Activated CD8-positive, alpha-beta memory T cell treated with anti-CD3 and anti-CD28 coated beads, Interleukin-2, amount 10 ng/mL, durations not matched to agents 7 days and 5 days (primary cell): ENCODE data around the gene MORN5. TPM values are rescaled to one million over a fixed set of nuclear protein-coding genes. Genes with fewer than 3 reads are reported as not detected.

Source experiments
- ATAC-seq: fragments of 150-1000 bp; cut with Tn5 transposase; one replicate; pipeline ENCODE4 v1.10.0; 2021; ENCODE audit warnings: moderate library complexity
- CTCF ChIA-PET: fragments of 350-600 bp; sonication (Branson Sonifier 250); formaldehyde crosslinking; loops from one replicate; lab custom pipeline; 2021; ENCODE audit warnings: antibody characterized with exemption; lab: Charles Lee
- DNase-seq: peaks from one replicate; pipeline ENCODE4 v3.0.0-alpha.2; 2020
- H3K27ac Mint-ChIP-seq: one replicate; pipeline ENCODE4 v1.8.0; 2021; ENCODE audit warnings: mild to moderate bottlenecking, mixed read lengths
- H3K27me3 Mint-ChIP-seq: one replicate; pipeline ENCODE4 v1.8.0; 2021; ENCODE audit warnings: mixed read lengths
- H3K36me3 Mint-ChIP-seq: one replicate; pipeline ENCODE4 v1.8.0; 2021; ENCODE audit warnings: mild to moderate bottlenecking, mixed read lengths
- H3K4me1 Mint-ChIP-seq: one replicate; pipeline ENCODE4 v1.8.0; 2021; ENCODE audit warnings: mixed read lengths
- H3K4me3 Mint-ChIP-seq: one replicate; pipeline ENCODE4 v1.8.0; 2021; ENCODE audit warnings: mild to moderate bottlenecking, moderate library complexity, mixed read lengths
- H3K9me3 Mint-ChIP-seq: one replicate; pipeline ENCODE4 v1.8.0; 2022; ENCODE audit warnings: low read depth, mixed read lengths
- total RNA-seq, 2 experiments: library from RNA; stranded (reverse); gene quantifications; one replicate each; pipeline ENCODE4 v1.2.3, GENCODE V29; 2021

The MORN5 gene
- total RNA-seq, 2 experiments from 2014 or later = not detected

GRCh38 chr9:122119721-122120120 lies 40.0 kb upstream of the MORN5 start:
- ATAC-seq = no peak
- CTCF ChIA-PET = interaction anchor here (9.4 to 13.1 kb wide), 2 partner anchors 24 to 230 kb away, joined by 294 to 304 read pairs; partner anchors contain the start of gene TTLL11
- Mint-ChIP-seq H3K27me3 (peaks cover 12% of the 10 kb centered on the region), H3K27ac (no peak overlapping the region), H3K4me3 (no peak overlapping the region), H3K4me1 (peaks cover 7% of the 10 kb centered on the region), H3K36me3 (no peaks in the 10 kb centered on the region), H3K9me3 (no peaks in the 10 kb centered on the region)
- DNase-seq = no peak

GRCh38 chr9:122120316-122121071 lies 39.2 kb upstream of the MORN5 start:
- Mint-ChIP-seq H3K27ac (no peak overlapping the region), H3K27me3 (peaks cover 16% of the 10 kb centered on the region), H3K9me3 (no peaks in the 10 kb centered on the region), H3K4me3 (no peak overlapping the region), H3K36me3 (no peaks in the 10 kb centered on the region), H3K4me1 (peaks cover 9% of the 10 kb centered on the region)
- DNase-seq = no peak
- CTCF ChIA-PET = interaction anchor here (1.7 to 13.1 kb wide), 7 partner anchors 11 to 344 kb away, joined by 3 to 304 read pairs (median 11); partner anchors contain the start of gene TTLL11
- ATAC-seq = no peak

DNA sequence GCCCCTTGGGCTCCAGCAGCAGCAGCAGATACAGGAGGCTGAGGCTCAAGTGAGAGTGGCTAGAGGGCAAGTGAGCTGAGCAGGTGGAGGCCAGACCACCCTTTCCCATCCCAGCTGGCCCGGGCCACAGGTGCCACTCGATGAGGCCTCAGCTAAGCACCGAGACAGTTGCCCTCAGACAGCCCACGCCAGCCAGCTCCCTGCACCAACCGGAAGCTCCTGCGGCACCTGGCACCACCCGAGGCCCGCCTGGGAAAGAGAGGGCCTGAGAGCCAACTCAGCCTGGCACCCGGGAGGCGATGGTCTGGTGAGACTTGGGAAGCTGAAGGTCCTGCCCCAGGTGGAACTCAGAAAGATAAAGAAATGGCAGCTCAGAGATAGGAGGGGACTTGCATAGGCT lies 38.3 kb upstream of the MORN5 start:
- Mint-ChIP-seq H3K9me3 (no peaks in the 10 kb centered on the region), H3K36me3 (no peaks in the 10 kb centered on the region), H3K27ac (no peak overlapping the region), H3K4me3 (no peak overlapping the region), H3K4me1 (peaks cover 12% of the 10 kb centered on the region), H3K27me3 (peaks cover 23% of the 10 kb centered on the region)
- ATAC-seq (no peak), DNase-seq (no peak)
- CTCF ChIA-PET = interaction anchor here (0.7 to 13.1 kb wide), 12 partner anchors 10 to 575 kb away, joined by 3 to 304 read pairs (median 5); partner anchors contain the start of gene TTLL11

GRCh38 chr9:122121931-122122330 lies 37.8 kb upstream of the MORN5 start:
- DNase-seq (no peak), ATAC-seq (no peak)
- H3K9me3 Mint-ChIP-seq = no peaks in the 10 kb centered on the region
- H3K27me3 Mint-ChIP-seq = peaks cover 27% of the 10 kb centered on the region
- peaks cover 15% of the 10 kb centered on the region for H3K4me1 Mint-ChIP-seq
- H3K27ac Mint-ChIP-seq = no peak overlapping the region
- H3K4me3 Mint-ChIP-seq = no peak overlapping the region
- CTCF ChIA-PET = interaction anchor here (0.7 to 13.1 kb wide), 17 partner anchors 10 to 576 kb away, joined by 3 to 304 read pairs (median 5); partner anchors contain the start of gene TTLL11
- H3K36me3 Mint-ChIP-seq = no peaks in the 10 kb centered on the region

DNA sequence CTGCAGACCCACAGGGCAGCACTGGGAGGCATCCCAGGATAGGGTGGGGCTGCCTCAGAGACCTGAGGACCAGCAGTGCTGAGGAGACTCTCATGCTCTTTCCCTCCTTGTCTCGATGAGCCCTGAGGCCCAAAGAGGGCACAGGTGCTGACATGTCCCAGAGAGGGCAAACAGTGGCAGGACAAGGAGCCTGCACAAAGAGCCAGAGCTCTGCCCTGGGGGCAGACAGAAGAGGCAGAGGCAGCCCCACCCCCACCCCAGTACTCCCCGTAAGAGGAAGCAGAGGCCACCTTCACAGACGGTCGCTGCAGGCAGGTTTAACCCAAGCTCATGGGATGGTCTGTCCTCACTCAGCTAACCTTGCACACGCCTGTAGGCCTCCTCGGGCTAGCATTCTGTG lies 37.2 kb upstream of the MORN5 start:
- no peak overlapping the region for H3K27ac Mint-ChIP-seq
- no peak for DNase-seq
- no peaks in the 10 kb centered on the region for H3K9me3 Mint-ChIP-seq
- H3K4me3 Mint-ChIP-seq = no peak overlapping the region
- peaks cover 17% of the 10 kb centered on the region for H3K4me1 Mint-ChIP-seq
- peaks cover 31% of the 10 kb centered on the region for H3K27me3 Mint-ChIP-seq
- no peak for ATAC-seq
- CTCF ChIA-PET = interaction anchor here (1.0 to 13.1 kb wide), 19 partner anchors 9 to 576 kb away, joined by 3 to 304 read pairs (median 5); partner anchors contain the start of genes MORN5, NDUFA8 and TTLL11
- H3K36me3 Mint-ChIP-seq = no peaks in the 10 kb centered on the region

GRCh38 chr9:122122903-122123632 lies 36.6 kb upstream of the MORN5 start:
- H3K9me3 Mint-ChIP-seq = no peaks in the 10 kb centered on the region
- peak; percentile 80 for DNase-seq
- no peak overlapping the region for H3K27ac Mint-ChIP-seq
- no peak overlapping the region for H3K4me3 Mint-ChIP-seq
- H3K36me3 Mint-ChIP-seq = no peaks in the 10 kb centered on the region
- peaks cover 21% of the 10 kb centered on the region for H3K4me1 Mint-ChIP-seq
- peak; percentile 63 for ATAC-seq
- CTCF ChIA-PET = interaction anchor here (0.7 to 13.1 kb wide), 23 partner anchors 9 to 573 kb away, joined by 3 to 304 read pairs (median 5); partner anchors contain the start of genes MORN5, NDUFA8 and TTLL11
- H3K27me3 Mint-ChIP-seq = peaks cover 34% of the 10 kb centered on the region

DNA sequence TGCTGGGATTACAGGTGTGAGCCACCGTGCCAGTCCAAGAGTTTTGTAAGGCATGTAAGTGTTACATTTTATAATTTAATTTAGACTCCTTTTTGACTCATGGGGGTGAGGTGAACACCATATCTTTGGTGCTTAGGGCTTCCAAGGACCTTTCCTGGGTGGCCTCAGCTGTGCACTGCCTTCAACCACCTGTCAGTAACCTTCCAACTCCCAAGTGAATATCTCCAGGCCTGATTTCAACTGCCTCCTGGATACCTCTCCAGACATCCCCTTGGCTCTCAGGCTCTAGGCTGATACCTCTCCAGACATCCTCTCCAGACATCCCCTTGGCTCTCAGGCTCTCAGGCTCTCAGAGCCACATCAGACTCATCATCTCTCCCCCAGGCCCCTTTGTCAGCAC lies 35.7 kb upstream of the MORN5 start:
- no peaks in the 10 kb centered on the region for H3K36me3 Mint-ChIP-seq
- CTCF ChIA-PET = interaction anchor here (0.5 to 13.1 kb wide), 20 partner anchors 13 to 687 kb away, joined by 3 to 304 read pairs (median 6); partner anchors contain the start of genes MORN5, MRRF, NDUFA8 and RBM18
- peaks cover 34% of the 10 kb centered on the region for H3K27me3 Mint-ChIP-seq
- H3K9me3 Mint-ChIP-seq = no peaks in the 10 kb centered on the region
- ATAC-seq = no peak
- no peak overlapping the region for H3K4me3 Mint-ChIP-seq
- DNase-seq = no peak
- H3K27ac Mint-ChIP-seq = no peak overlapping the region
- peaks cover 21% of the 10 kb centered on the region for H3K4me1 Mint-ChIP-seq

DNA sequence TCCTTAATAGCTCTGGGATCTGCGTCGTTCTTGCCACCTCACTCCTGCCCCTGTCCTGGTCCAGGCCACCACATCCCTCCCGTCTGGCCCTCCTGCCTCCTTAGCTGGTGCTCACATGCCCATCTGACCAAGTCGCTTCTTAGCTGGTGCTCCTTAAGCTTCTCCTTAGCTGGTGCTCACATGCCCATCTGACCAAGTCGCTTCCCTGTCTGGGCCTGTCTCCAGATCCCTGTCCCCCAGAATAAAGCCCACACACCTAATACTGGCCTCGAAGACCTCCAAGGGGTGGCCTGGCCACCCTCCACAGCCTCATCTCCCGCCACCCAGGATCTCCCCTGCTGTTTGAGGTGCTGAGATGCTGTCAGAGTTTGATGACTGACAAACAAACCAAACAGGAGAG lies 35.2 kb upstream of the MORN5 start:
- DNase-seq = no peak
- ATAC-seq = no peak
- CTCF ChIA-PET = interaction anchor here (0.8 to 13.1 kb wide), 35 partner anchors 8 to 687 kb away, joined by 3 to 304 read pairs (median 5); partner anchors contain the start of genes MORN5, MRRF, NDUFA8 and PTGS1
- Mint-ChIP-seq H3K27ac (no peak overlapping the region), H3K9me3 (no peaks in the 10 kb centered on the region), H3K27me3 (peaks cover 34% of the 10 kb centered on the region), H3K4me1 (peaks cover 21% of the 10 kb centered on the region), H3K36me3 (no peaks in the 10 kb centered on the region), H3K4me3 (no peak overlapping the region)

- Mint-ChIP-seq H3K4me3 (no peak overlapping the region), H3K4me1 (peaks cover 21% of the 10 kb centered on the region), H3K36me3 (no peaks in the 10 kb centered on the region), H3K27ac (no peak overlapping the region), H3K9me3 (no peaks in the 10 kb centered on the region), H3K27me3 (peaks cover 34% of the 10 kb centered on the region)
- ATAC-seq (peak; percentile 83), DNase-seq (peak; percentile 83)
- CTCF ChIA-PET = interaction anchor here (0.8 to 13.1 kb wide), 34 partner anchors 9 to 686 kb away, joined by 3 to 304 read pairs (median 5); partner anchors contain the start of genes MORN5, MRRF, NDUFA8 and PTGS1
Measured at GRCh38 chr9:122125158-122125508, 34.6 kb upstream of the MORN5 start.

DNA sequence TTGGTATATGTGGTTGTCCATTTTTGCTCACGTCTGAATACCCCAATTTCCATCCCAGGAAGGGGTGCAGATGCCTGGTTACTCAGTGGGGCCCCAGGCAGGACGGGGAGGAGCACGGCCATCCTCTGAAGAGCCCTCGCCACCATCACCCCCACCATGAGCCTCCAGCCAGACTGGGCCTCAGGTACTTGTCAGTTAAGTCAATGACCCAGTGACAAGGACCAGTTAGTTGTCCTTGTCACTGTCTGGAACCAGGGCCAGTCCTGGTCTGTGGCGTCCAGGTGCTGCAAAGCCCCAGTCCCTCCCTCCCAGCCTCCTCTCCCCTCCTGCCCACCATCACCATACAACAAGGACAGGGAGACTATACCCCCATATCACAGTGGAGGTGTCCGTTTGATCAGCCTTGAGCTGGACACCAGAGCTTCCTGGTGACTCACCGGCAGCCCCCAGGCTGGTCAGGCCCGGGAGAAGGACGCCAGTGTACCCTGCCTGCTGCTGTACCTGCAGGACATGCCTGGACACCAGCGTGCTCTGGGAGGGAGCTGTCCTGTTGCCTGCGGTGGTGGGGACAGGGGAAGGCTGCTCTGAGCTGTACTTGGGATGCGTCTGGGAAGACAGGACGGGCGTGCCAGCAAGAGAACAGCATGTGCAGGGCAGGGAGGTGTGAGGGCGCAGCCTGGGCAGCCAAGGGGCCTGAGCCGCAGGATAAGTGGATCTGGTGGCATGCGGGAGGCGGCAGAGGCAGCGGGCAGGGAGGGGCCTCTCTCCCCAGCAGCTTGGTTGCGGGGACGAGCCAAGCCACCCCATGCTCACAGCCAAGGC lies 34.0 kb upstream of the MORN5 start:
- H3K4me1 Mint-ChIP-seq = peaks cover 21% of the 10 kb centered on the region
- no peak for ATAC-seq

DNA sequence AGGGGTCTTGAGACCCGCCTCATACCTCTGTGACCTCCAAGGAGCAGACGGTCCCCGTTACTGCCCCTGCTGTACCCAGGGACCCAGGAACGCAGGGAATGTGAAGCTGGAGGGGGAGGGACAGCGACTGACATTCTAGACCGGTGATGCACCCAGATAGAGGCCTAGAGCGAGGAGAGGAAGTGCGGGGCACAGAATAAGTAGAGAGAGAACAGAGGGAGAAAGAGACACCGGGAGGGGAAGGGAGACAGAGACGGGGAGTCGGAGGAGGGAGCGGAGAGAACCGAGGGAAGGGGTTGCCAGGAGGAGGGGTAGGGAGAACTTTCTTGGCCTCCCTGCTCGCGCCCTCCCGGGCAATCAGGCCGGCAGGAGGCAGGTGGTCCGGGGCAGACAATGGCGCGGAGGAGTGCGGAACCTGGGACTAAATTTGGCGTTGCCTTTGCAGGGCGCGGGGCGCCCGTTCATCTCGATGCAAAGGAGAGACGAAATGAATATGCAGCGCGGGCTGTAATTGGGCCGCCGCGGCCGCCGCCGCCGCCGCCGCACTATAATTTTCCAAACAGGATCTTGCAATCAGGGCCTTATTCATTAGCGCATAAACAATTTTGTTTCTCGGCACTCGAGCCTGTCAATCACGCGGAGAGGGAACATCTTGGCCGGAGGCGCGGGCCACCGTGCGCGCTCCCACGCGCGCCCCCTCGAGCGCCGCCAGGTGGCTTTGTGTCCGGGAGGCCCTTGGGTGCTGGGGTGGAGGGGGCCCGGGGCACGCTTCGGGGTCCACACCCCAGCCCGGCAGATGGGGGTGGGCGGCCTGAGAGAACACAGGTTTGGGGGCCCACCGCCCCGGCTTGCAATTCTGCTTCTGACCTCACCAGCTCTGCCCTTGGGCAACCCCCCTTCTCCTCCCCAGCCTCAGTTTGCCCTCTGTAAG lies 33.1 kb upstream of the MORN5 start:
- CTCF ChIA-PET = interaction anchor here (1.2 to 13.1 kb wide), 7 partner anchors 10 to 685 kb away, joined by 3 to 304 read pairs (median 14); partner anchors contain the start of genes MRRF, RBM18 and TTLL11
- Mint-ChIP-seq H3K27ac (no peak overlapping the region), H3K4me1 (peaks cover 21% of the 10 kb centered on the region), H3K9me3 (no peaks in the 10 kb centered on the region), H3K36me3 (no peaks in the 10 kb centered on the region), H3K4me3 (peak overlapping the region; percentile 51), H3K27me3 (peaks cover 36% of the 10 kb centered on the region)
- DNase-seq (no peak), ATAC-seq (no peak)

More for the DNA sequence above, 34.0 kb upstream of the MORN5 start:
- H3K9me3 Mint-ChIP-seq = no peaks in the 10 kb centered on the region
- H3K27me3 Mint-ChIP-seq = peaks cover 34% of the 10 kb centered on the region
- no peak for DNase-seq
- H3K27ac Mint-ChIP-seq = no peak overlapping the region
- CTCF ChIA-PET = interaction anchor here (0.8 to 13.1 kb wide), 30 partner anchors 9 to 686 kb away, joined by 3 to 304 read pairs (median 4); partner anchors contain the start of genes MORN5, MRRF, NDUFA8 and RBM18
- no peak overlapping the region for H3K4me3 Mint-ChIP-seq
- H3K36me3 Mint-ChIP-seq = no peaks in the 10 kb centered on the region
